Suprapubic skin (tissue), 4 donors: ENCODE data around the gene CAMK2A. TPM values are rescaled to one million over a fixed set of nuclear protein-coding genes. Genes with fewer than 3 reads are reported as not detected.

ENCODE experiments used
- DNase-seq, 2 donors: peaks; one replicate each; pipeline ENCODE4 v3.0.0-alpha.2; 2019; ENCODE audit warnings: low spot score in 2 of 2
- H3K27ac ChIP-seq: fragments of 200-600 bp; sonication (generic); one replicate; pipeline ENCODE4 v1.5.1; 2019
- H3K27me3 ChIP-seq: fragments of 200-600 bp; sonication (generic); one replicate; pipeline ENCODE4 v1.5.1; 2019
- H3K36me3 ChIP-seq: fragments of 200-600 bp; sonication (generic); one replicate; pipeline ENCODE4 v1.5.1; 2019
- H3K4me1 ChIP-seq: fragments of 200-600 bp; sonication (generic); one replicate; pipeline ENCODE4 v1.5.1; 2019
- H3K4me3 ChIP-seq: fragments of 200-600 bp; sonication (generic); one replicate; pipeline ENCODE4 v1.5.1; 2019; ENCODE audit warnings: mild to moderate bottlenecking
- H3K9me3 ChIP-seq: fragments of 200-600 bp; sonication (generic); one replicate; pipeline ENCODE4 v1.5.1; 2019
- EP300 ChIP-seq: sonication (generic); formaldehyde crosslinking; IDR thresholded peaks from one replicate; pipeline ENCODE4 v1.6.1; 2017; ENCODE audit warnings: antibody characterized with exemption
- POLR2A ChIP-seq, 2 donors: fragments of 450-650 bp; IDR thresholded peaks; one replicate each; pipeline ENCODE4 v1.6.1; 2017; ENCODE audit warnings: antibody characterized with exemption in 2 of 2, mild to moderate bottlenecking in 2 of 2, moderate library complexity in 2 of 2
- POLR2AphosphoS5 ChIP-seq, 3 donors: sonication (generic); formaldehyde crosslinking; IDR thresholded peaks; one replicate each; pipeline ENCODE4 v1.6.1; 2017; ENCODE audit warnings: antibody characterized with exemption in 3 of 3
- WGBS: methylation state at CpG from one replicate; pipeline ENCODE4 v1.1.5; 2018; 5-methylcytosine and 5-hydroxymethylcytosine counted together
- total RNA-seq, 4 donors: library from RNA; depleted of rRNA; stranded (reverse); fragments of >200 nt; gene quantifications; one replicate each; pipeline ENCODE4 v1.1.0, GENCODE V29; 2016
- TF ChIP-seq, protein P1 (sequence below), 2 donors: fragments of 200-600 bp in 1 of 2; fragments of 450-650 bp in 1 of 2; sonication (generic) in 1 of 2; IDR thresholded peaks; one replicate each; pipeline ENCODE4 v1.5.1; 2016 to 2019; ENCODE audit warnings: antibody characterized with exemption in 2 of 2, mild to moderate bottlenecking in 1 of 2, moderate library complexity in 1 of 2

The CAMK2A gene
- total RNA-seq, 4 donors from 2014 or later, result 0.26 to 0.64 TPM; not detected in 2

DNA sequence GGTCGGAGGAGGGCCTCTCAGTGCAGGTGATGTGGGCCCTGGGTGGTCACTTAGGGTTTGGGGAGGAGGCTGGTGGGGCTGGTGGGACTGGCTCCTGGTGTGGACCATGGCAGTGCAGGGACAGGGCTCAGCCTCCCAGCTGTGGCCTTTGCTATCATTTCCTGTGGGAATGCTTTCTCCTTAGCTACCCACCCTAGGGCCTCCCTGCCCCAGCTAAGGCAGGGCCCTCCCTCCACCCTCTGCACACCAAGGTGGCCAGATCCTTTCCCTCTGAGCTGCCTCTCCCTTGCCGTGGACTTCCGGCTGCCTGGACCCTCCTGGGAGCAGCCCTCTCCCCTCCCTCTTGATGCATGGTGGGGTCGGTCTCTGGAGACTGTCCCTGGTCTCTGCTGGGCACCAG is 35.9 kb upstream of the CAMK2A start:
- 89% methylated on average over 4 of the region's 4 CpGs for WGBS
- H3K27me3 ChIP-seq, result no peaks in the 10 kb centered on the region
- no peak for DNase-seq
- H3K4me1 ChIP-seq, result peaks cover 5% of the 10 kb centered on the region
- H3K36me3 ChIP-seq, result no peaks in the 10 kb centered on the region
- no peak overlapping the region for H3K27ac ChIP-seq
- H3K4me3 ChIP-seq, result no peak overlapping the region
- H3K9me3 ChIP-seq, result no peaks in the 10 kb centered on the region
- TF ChIP-seq, protein P1, sequence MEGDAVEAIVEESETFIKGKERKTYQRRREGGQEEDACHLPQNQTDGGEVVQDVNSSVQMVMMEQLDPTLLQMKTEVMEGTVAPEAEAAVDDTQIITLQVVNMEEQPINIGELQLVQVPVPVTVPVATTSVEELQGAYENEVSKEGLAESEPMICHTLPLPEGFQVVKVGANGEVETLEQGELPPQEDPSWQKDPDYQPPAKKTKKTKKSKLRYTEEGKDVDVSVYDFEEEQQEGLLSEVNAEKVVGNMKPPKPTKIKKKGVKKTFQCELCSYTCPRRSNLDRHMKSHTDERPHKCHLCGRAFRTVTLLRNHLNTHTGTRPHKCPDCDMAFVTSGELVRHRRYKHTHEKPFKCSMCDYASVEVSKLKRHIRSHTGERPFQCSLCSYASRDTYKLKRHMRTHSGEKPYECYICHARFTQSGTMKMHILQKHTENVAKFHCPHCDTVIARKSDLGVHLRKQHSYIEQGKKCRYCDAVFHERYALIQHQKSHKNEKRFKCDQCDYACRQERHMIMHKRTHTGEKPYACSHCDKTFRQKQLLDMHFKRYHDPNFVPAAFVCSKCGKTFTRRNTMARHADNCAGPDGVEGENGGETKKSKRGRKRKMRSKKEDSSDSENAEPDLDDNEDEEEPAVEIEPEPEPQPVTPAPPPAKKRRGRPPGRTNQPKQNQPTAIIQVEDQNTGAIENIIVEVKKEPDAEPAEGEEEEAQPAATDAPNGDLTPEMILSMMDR (IDR thresholded peaks at IDR 0.05), result no peak
- TF ChIP-seq EP300 (no peak), POLR2AphosphoS5 (IDR thresholded peaks at IDR 0.05) (no peak), POLR2A (IDR thresholded peaks at IDR 0.05) (no peak)

DNA sequence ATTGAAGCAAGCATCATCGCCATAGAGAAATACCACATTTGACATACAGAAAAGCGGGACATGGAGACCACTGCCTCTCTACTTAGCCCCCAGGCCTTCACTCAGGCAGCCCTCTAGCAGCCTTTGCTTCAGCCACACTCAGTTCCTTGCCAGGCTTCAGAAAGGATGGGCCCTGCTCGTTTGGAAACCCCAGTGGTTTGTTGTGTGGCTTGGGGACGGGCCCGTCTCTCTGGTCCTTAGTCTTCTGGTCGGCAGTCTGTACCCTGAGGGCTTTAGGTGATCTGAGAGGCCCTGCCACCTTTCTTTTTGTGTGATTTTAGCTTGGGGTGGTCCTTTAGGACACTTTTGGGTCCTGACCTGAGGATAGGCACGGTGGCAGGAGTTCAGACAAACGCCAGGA is 34.2 kb upstream of the CAMK2A start:
- TF ChIP-seq POLR2A (IDR thresholded peaks at IDR 0.05), result no peak
- TF ChIP-seq, protein P1 (IDR thresholded peaks at IDR 0.05), result no peak
- no peak for TF ChIP-seq EP300
- no peak for TF ChIP-seq POLR2AphosphoS5 (IDR thresholded peaks at IDR 0.05)
- no peaks in the 10 kb centered on the region for H3K27me3 ChIP-seq
- DNase-seq, result no peak
- peaks cover 21% of the 10 kb centered on the region for H3K4me1 ChIP-seq
- no peak overlapping the region for H3K27ac ChIP-seq
- no peak overlapping the region for H3K4me3 ChIP-seq
- no peaks in the 10 kb centered on the region for H3K36me3 ChIP-seq
- H3K9me3 ChIP-seq, result no peaks in the 10 kb centered on the region
- whole genome bisulfite sequencing, result 79% methylated on average over 8 of the region's 8 CpGs

DNA sequence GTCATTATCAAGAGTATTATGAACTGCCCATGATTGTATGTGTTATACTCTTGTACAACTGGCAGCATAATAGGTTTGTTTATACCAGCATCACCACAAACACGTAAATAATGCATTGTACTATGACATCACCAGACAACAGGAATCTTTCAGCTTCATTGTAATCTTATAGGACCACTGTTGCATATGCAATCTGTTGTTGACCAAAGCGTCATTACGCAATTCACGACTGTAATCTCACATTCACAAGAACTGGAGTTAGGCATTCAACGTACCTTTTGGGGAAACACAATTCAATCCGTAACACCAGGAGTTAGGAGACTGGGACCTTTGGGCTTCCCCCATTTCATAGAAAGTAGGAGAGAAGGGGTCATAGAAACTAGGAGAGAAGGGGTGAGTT is 33.5 kb upstream of the CAMK2A start:
- Histone ChIP-seq H3K4me1 (peaks cover 27% of the 10 kb centered on the region), H3K27ac (no peak overlapping the region), H3K9me3 (no peaks in the 10 kb centered on the region), H3K36me3 (no peaks in the 10 kb centered on the region), H3K27me3 (no peaks in the 10 kb centered on the region), H3K4me3 (no peak overlapping the region)
- 93% methylated on average over 6 of the region's 6 CpGs for WGBS
- TF ChIP-seq POLR2A (IDR thresholded peaks at IDR 0.05), result no peak
- DNase-seq, result no peak

DNA sequence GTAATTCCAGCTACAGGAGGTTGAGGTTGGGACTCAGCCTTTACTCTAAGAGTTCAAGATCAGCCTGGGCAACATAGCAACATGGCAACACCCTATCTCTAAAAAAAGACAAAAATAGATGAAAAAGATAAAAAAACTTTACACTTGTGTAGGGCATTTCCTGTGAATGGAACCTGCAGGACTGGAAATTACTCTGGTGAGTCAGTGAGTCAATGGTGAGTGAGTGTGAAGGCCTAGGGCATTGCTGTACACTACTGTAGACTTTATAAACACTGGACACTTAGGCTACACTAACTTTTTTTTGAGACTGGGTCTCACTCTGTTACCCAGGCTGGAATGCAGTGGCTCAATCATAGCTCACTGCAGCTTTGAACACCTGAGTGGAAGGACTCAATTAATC is 32.6 kb upstream of the CAMK2A start:
- H3K27ac ChIP-seq, result no peak overlapping the region
- peaks cover 31% of the 10 kb centered on the region for H3K4me1 ChIP-seq
- no peak for TF ChIP-seq POLR2A (IDR thresholded peaks at IDR 0.05)
- TF ChIP-seq EP300, result no peak
- no peak for TF ChIP-seq POLR2AphosphoS5 (IDR thresholded peaks at IDR 0.05)
- TF ChIP-seq, protein P1 (IDR thresholded peaks at IDR 0.05), result no peak
- H3K9me3 ChIP-seq, result no peaks in the 10 kb centered on the region
- no peaks in the 10 kb centered on the region for H3K36me3 ChIP-seq
- no peak overlapping the region for H3K4me3 ChIP-seq
- no peak for DNase-seq
- H3K27me3 ChIP-seq, result no peaks in the 10 kb centered on the region

DNA sequence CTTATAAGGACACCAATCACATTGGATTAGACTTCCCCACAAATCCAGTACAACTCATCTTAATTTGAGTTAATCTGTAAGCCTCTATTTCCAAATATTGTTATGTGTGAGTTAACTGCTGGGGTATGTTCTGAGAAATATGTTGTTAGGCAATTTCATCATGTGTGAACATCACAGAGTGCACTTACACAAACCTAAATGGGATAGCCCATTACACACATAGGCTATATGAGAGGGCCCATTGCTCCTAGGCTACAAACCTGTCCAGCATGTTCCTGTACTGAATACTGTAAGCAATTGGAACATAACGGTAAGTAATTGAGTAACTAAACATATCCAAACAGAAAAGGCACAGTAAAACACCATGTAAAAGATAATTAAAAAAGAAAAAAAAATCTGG is 32.2 kb upstream of the CAMK2A start:
- WGBS, result 65% methylated on average over 1 of the region's 1 CpG
- TF ChIP-seq, protein P1 (IDR thresholded peaks at IDR 0.05), result no peak
- no peak for TF ChIP-seq POLR2AphosphoS5 (IDR thresholded peaks at IDR 0.05)
- TF ChIP-seq EP300, result no peak
- no peak for TF ChIP-seq POLR2A (IDR thresholded peaks at IDR 0.05)
- no peak overlapping the region for H3K4me3 ChIP-seq
- H3K27me3 ChIP-seq, result no peaks in the 10 kb centered on the region
- H3K9me3 ChIP-seq, result no peaks in the 10 kb centered on the region
- H3K36me3 ChIP-seq, result no peaks in the 10 kb centered on the region
- H3K27ac ChIP-seq, result no peak overlapping the region
- H3K4me1 ChIP-seq, result peaks cover 31% of the 10 kb centered on the region
- no peak for DNase-seq

DNA sequence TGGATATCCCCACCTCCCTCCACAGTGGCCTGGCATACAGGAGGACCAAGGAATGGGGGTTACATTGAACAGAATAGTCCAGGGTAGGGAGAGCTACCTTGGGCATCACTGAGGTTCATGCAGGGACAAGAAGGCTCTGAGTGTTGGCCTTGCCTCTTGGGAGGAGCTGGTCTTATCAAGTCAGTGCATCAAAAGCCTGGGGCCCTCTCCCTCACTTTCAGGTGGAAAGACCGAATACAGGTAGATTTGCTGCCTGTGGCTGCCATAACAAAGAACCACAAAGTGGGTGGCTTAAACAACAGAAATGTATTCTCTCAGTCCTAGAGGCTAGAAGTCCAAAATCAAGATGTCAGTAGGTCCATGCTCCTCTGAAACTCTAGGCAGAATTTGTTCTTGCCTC is 31.6 kb upstream of the CAMK2A start:
- no peak for DNase-seq
- Histone ChIP-seq H3K27ac (no peak overlapping the region), H3K4me3 (no peak overlapping the region), H3K36me3 (no peaks in the 10 kb centered on the region), H3K4me1 (peaks cover 31% of the 10 kb centered on the region), H3K27me3 (no peaks in the 10 kb centered on the region), H3K9me3 (no peaks in the 10 kb centered on the region)
- 60% methylated on average over 1 of the region's 1 CpG for WGBS
- TF ChIP-seq, protein P1 (IDR thresholded peaks at IDR 0.05), result no peak
- TF ChIP-seq EP300 (no peak), POLR2A (IDR thresholded peaks at IDR 0.05) (no peak), POLR2AphosphoS5 (IDR thresholded peaks at IDR 0.05) (no peak)
